Adrenal gland (tissue), 12 donors: ENCODE data around the gene PLXNA1. TPM values are rescaled to one million over a fixed set of nuclear protein-coding genes. Genes with fewer than 3 reads are reported as not detected.

Experiments used
- DNase-seq, 7 donors: peaks; one replicate each; pipeline ENCODE4 v3.0.0-alpha.2; 2019 to 2020
- H3K27ac ChIP-seq, 5 donors: fragments of 200-600 bp; sonication (generic) in 4 of 5; 1 replicate in 3 of 5; 2 replicates in 2 of 5; pipeline versions ENCODE4 v1.5.1 to v1.8.0; 2016 to 2020; ENCODE audit warnings: mild to moderate bottlenecking in 1 of 5
- H3K27me3 ChIP-seq: fragments of 200-600 bp; 2 replicates; pipeline ENCODE4 v1.8.0; 2021
- H3K36me3 ChIP-seq, 2 donors: fragments of 200-600 bp; replicated peaks in 1 of 2; 1 replicate in 1 of 2; 2 replicates in 1 of 2; pipeline versions ENCODE4 v1.5.1 to v1.8.0; 2018 to 2022
- H3K4me1 ChIP-seq, 2 donors: fragments of 200-600 bp; replicated peaks in 1 of 2; 1 replicate in 1 of 2; 2 replicates in 1 of 2; pipeline versions ENCODE4 v1.5.1 to v1.8.0; 2018 to 2021
- H3K4me3 ChIP-seq, 4 donors: fragments of 200-600 bp; sonication (generic) in 3 of 4; one replicate each; pipeline ENCODE4 v1.5.1; 2016 to 2018
- H3K9me3 ChIP-seq, 3 donors: fragments of 200-600 bp; sonication (generic) in 1 of 3; replicated peaks in 1 of 3; 1 replicate in 2 of 3; 2 replicates in 1 of 3; pipeline versions ENCODE4 v1.5.1 to v1.8.0; 2016 to 2021
- CTCF ChIP-seq, 6 experiments: fragments of 450-650 bp in 4 of 6; fragments of 200-600 bp in 2 of 6; sonication (generic) in 1 of 6; IDR thresholded peaks; 1 replicate in 5 of 6; 2 replicates in 1 of 6; pipeline versions ENCODE4 v1.5.1 to v1.8.0; 2016 to 2021; ENCODE audit warnings: antibody characterized with exemption in 6 of 6, mild to moderate bottlenecking in 2 of 6, moderate library complexity in 1 of 6
- POLR2A ChIP-seq, 2 donors: fragments of 450-650 bp; IDR thresholded peaks; one replicate each; pipeline ENCODE4 v1.6.1; 2017; ENCODE audit warnings: antibody characterized with exemption in 2 of 2, mild to moderate bottlenecking in 2 of 2, moderate library complexity in 1 of 2
- WGBS, 4 donors: extraction: QIAGEN DNeasy Blood & Tissue Kit in 2 of 4; methylation state at CpG; one replicate each; pipeline versions ENCODE4 v1.1.5 to v1.1.7; 2013 to 2017; 5-methylcytosine and 5-hydroxymethylcytosine counted together
- intact Hi-C, 2 donors: fragments of 100-400 bp; cut with DNase I; formaldehyde crosslinking; loops; one replicate each; pipeline versions ENCODE4 v1.14.1 to v1.15.0; 2022 to 2023
- polyA plus RNA-seq, 3 donors: library from polyadenylated mRNA; stranded (reverse); fragments of 200-250 nt in 2 of 3; fragments of 350-450 nt in 1 of 3; fragmentation: Illumina TruSeq in 1 of 3; extraction: RNeasy Lipid Tissue Mini Kit (QIAGEN cat#74804) in 1 of 3; gene quantifications; one replicate each; pipeline ENCODE4 v1.2.3, GENCODE V29; 2013 to 2014
- total RNA-seq, 9 donors: library from RNA; depleted of rRNA in 4 of 9; stranded (reverse); fragments of >200 nt in 4 of 9; fragments of 120-200 nt in 1 of 9; fragmentation: NEBNext Ultra II Directional in 1 of 9; extraction: Animal tissue kit (Norgen Biotek cat#: 25700) in 1 of 9; gene quantifications; one replicate each; pipeline versions ENCODE4 v1.1.0 to v1.2.4, GENCODE V29; 2013 to 2023
- donor health status: healthy with polysubstance abuse.
- donor health status: Bipolar disorder and iron deficiency.
- donor health status: DM: yes; HTN: yes; CAD: no.
- donor health status: DM: no; HTN: no; CAD: no.
- donor health status: DM: no; HTN: no; CAD: no.
- donor health status: DM: yes; HTN: yes; CAD: no.

PLXNA1 gene
- total and polyA plus RNA-seq, 12 donors, result 9.5 to 29.9 (median 20.2) TPM

- WGBS, 4 donors, result 90 to 95% (median 92%) methylated on average over 3 to 19 of the region's 19 CpGs
- DNase-seq, result no peak
- intact Hi-C loops, result loop anchor here in 1 of 2 donors (10.0 kb wide), 1 partner anchor 457 kb away; no protein-coding TSS in a partner anchor
- Histone ChIP-seq H3K4me1 (peaks cover 0 to 23% of the 10 kb centered on the region in 2 donors), H3K27me3 (no peaks in the 10 kb centered on the region), H3K4me3 (no peak overlapping the region), H3K36me3 (no peaks in the 10 kb centered on the region), H3K27ac (no peak overlapping the region), H3K9me3 (no peaks in the 10 kb centered on the region)
- no peak for TF ChIP-seq CTCF (IDR thresholded peaks at IDR 0.05)
- TF ChIP-seq POLR2A (IDR thresholded peaks at IDR 0.05), result no peak
These were observed 14.6 kb downstream of the PLXNA1 start for GRCh38 chr3:126997455-126998038.

- Histone ChIP-seq H3K9me3 (no peaks in the 10 kb centered on the region), H3K4me3 (no peak overlapping the region), H3K36me3 (no peaks in the 10 kb centered on the region), H3K27me3 (no peaks in the 10 kb centered on the region), H3K4me1 (peaks cover 0 to 26% of the 10 kb centered on the region in 2 donors), H3K27ac (no peak overlapping the region)
- DNase-seq, result no peak
- WGBS, 4 donors, result 91 to 94% (median 93%) methylated on average over 4 of the region's 4 CpGs; no CpG with 5 or more reads in 1 of the 4 donors
- no peak for TF ChIP-seq CTCF (IDR thresholded peaks at IDR 0.05)
- intact Hi-C loops, result loop anchor here in 1 of 2 donors (10.0 kb wide), 1 partner anchor 456 kb away; no protein-coding TSS in a partner anchor
These were observed 15.4 kb downstream of the PLXNA1 start for GRCh38 chr3:126998320-126998719.

- H3K36me3 ChIP-seq, result no peaks in the 10 kb centered on the region
- TF ChIP-seq POLR2A (IDR thresholded peaks at IDR 0.05) (no peak), CTCF (IDR thresholded peaks at IDR 0.05) (no peak)
- peaks cover 0 to 26% of the 10 kb centered on the region in 2 donors for H3K4me1 ChIP-seq
- H3K9me3 ChIP-seq, result no peaks in the 10 kb centered on the region
- no peak overlapping the region for H3K4me3 ChIP-seq
- intact Hi-C loops, result loop anchor here in 1 of 2 donors (10.0 kb wide), 1 partner anchor 456 kb away; no protein-coding TSS in a partner anchor
- H3K27ac ChIP-seq, result no peak overlapping the region
- H3K27me3 ChIP-seq, result no peaks in the 10 kb centered on the region
- 62 to 80% (median 69%) methylated on average over 2 to 3 of the region's 3 CpGs for WGBS, 4 donors
- no peak for DNase-seq
These were observed 15.8 kb downstream of the PLXNA1 start for GRCh38 chr3:126998728-126999127.

- Histone ChIP-seq H3K36me3 (no peaks in the 10 kb centered on the region), H3K27me3 (no peaks in the 10 kb centered on the region), H3K4me1 (peaks cover 0 to 21% of the 10 kb centered on the region in 2 donors), H3K9me3 (no peaks in the 10 kb centered on the region), H3K4me3 (no peak overlapping the region), H3K27ac (peak overlapping the region in 1 of 5 donors; percentile 10)
- intact Hi-C loops, result loop anchor here in 1 of 2 donors (10.0 kb wide), 1 partner anchor 455 kb away; no protein-coding TSS in a partner anchor
- DNase-seq, result no peak
- TF ChIP-seq POLR2A (IDR thresholded peaks at IDR 0.05) (no peak), CTCF (IDR thresholded peaks at IDR 0.05) (no peak)
- WGBS, 4 donors, result 90 to 96% (median 91%) methylated on average over 8 to 15 of the region's 15 CpGs; no CpG with 5 or more reads in 1 of the 4 donors
These were observed 16.5 kb downstream of the PLXNA1 start for GRCh38 chr3:126999383-126999782.
